Right lung (tissue), 5 donors: ENCODE results near the gene SEMA6A. TPM values are rescaled to one million over a fixed set of nuclear protein-coding genes. Genes with fewer than 3 reads are reported as not detected.

Experiments used
- DNase-seq, 2 donors: peaks; one replicate each; pipeline ENCODE4 v3.0.0-alpha.2; 2013
- polyA plus RNA-seq, 5 donors: library from polyadenylated mRNA; unstranded; fragments of 120-200 nt; gene quantifications; one replicate each; pipeline versions ENCODE4 v1.2.1 to v1.2.3, GENCODE V29; 2013; ENCODE audit warnings: inconsistent platforms in 1 of 5, low replicate concordance in 1 of 5; ENCODE audit not compliant: insufficient read length in 5 of 5, insufficient read depth in 1 of 5

SEMA6A gene
- polyA plus RNA-seq, 5 donors, result 31.1 to 39.8 (median 36.7) TPM

DNA sequence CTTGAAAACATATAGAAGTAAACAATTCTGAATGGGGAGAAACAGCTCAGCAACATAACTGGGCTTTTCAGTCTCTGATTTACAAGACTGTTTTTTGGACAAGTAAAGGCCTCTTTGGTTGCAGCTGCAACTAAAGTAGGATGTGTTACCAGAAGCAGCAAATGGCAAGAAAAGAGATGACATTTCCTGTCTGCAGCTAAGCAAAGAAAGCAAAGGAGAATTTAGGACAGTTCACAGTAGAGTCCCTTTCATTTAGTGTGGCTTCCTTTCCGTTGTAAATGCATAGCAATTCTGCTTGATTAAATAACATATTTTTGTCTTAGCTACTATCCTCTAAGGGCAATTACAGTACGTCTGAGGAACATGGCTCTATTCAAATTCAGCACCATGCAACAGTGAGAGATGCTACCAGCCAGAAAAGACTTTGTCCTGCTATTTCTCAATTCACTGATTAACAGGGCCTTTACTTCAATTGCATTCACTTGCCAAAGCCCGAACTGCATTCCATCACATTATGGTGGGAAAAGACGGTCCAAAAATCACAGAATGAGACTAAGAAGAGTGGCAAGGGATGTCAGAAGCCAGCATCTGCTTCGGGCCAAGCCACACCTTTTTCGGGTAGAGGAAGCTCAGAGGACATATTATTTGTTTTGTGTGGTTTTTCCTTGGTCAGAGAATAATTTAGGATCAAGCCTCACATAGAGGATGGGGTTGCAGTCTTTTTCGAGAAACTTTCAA is 107.7 kb downstream of the SEMA6A start:
- no peak for DNase-seq

DNA sequence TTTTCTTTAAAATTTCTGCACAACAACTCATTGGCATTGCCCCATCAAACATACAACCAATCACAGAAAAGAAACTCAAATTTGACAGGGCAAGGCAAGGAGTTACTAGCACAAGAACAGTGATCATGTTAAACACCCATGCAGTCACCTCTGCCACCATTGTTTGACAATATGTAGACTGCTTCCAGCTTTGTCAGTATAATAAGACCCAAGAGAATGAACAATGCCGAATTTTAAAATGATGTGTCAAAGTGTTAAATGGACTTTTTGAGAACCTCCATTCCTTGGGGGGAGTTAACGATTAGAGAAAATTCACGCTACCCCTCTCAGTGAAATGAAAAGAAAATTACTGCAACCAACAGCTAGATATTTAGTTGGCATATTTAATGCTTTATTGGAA is 109.2 kb downstream of the SEMA6A start:
- no peak for DNase-seq

- DNase-seq, result no peak
Observed at GRCh38 chr5:116464144-116464708, 110.4 kb downstream of the SEMA6A start.

DNA sequence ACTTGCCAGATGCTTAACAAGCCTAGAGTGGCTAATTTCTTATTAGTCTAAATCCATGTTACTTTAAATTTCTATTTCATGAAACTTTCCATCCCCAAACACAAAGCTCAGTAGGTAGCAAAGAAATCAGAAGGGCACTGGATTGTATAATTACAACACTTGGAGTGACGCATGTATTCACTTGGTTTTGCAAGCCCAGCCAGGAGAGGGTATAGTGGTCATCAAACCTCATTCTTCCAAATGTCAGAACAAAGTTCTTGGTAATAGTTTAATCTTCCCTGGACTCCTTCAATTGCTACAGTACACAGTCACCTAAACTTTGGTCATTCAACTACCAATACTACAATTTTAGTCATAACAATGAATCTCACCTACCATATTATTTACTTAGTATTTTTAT is 112.1 kb downstream of the SEMA6A start:
- no peak for DNase-seq

GRCh38 chr5:116459301-116459700 is 115.3 kb downstream of the SEMA6A start:
- no peak for DNase-seq

DNA sequence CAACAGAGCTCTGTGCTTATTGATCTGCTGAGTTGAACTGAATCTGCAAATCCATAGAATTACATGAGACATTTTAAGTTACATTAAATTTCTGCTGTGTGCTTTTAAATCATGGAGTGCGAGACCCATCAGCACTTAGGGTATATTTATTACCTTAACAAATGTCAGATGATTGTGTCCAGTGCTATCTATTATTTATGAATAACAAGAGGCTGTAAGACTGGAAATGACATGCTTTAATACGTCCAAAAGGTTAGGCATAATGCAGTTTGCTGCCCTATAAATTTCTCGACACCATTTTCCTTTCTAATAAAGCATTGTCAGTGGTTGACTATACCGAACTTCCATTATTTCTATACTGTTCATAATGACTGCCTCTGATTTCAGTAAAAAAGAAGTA is 117.6 kb downstream of the SEMA6A start:
- no peak for DNase-seq

- no peak for DNase-seq
Observed at GRCh38 chr5:116456036-116456435, 118.6 kb downstream of the SEMA6A start.

DNA sequence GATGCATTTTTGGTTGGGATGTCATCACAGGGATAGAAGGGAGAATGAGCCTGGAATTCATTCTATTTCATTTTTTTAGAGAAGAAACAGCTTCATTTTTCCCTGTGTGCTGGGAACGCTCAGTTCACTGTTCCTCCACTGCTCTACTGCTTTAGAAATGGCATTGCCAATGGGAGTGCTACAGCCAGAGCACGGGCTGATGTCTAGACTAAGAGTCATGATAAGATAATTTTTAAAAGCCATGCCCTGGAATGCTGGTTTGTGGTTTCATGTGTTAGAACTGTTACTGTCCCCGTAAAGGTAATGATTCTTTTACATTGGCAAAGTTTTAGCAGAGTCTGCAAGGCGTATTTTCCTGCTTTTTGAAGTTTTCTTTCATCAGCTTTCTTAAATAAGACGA is 119.6 kb downstream of the SEMA6A start:
- DNase-seq, result no peak

DNA sequence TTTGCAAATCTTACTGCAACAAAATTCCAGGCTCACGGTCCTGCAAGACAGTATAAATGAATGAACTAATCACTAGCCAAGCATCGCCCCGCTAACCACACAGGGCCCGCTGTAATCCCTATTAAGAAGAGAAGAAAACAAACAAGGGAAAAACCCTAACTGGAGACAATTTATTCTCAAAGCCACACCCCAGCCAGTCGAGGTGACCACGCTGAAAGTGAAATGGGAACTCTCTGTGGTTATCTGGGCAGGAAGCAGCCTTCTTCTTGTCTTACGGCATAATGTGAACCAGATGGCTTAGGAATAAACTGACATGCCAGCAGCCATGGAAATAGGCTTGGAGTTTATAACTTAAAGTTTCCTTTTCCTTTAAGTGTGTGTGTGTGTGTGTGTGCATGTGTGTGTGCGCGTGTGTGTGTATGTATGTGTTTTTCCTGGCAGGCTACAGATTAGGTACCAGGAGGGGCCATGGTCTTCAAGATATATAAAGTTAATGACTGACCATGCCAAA is 120.2 kb downstream of the SEMA6A start:
- peak in 1 of 2 donors; percentile 33 for DNase-seq

- no peak for DNase-seq
Observed at GRCh38 chr5:116453988-116454411, 120.6 kb downstream of the SEMA6A start.

- no peak for DNase-seq
Observed at GRCh38 chr5:116452774-116453368, 121.8 kb downstream of the SEMA6A start.

- no peak for DNase-seq
Observed at GRCh38 chr5:116451905-116452450, 122.6 kb downstream of the SEMA6A start.

DNA sequence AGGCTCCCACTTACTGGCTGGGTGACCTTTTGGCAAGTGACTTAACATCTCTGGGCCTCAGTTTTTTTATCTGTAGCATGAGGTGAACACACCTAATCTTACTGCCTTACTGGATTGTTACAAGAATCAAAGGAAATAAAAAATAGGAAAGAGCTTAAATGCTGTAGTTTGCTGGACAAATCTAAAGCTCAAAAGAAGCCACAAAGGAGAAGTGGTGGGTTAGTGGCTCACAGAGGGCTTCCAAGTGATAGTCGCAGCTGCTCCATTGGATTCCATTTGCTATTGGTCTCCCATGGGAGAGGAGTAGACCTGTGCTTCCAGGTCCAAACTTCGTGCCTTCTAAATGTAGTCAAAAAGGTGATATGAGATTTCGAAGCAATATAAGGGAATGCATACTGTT is 123.6 kb downstream of the SEMA6A start:
- no peak for DNase-seq

- no peak for DNase-seq
Observed at GRCh38 chr5:116449458-116449857, 125.2 kb downstream of the SEMA6A start.

- no peak for DNase-seq
Observed at GRCh38 chr5:116448870-116449427, 125.7 kb downstream of the SEMA6A start.

GRCh38 chr5:116448450-116448849 is 126.2 kb downstream of the SEMA6A start:
- no peak for DNase-seq

DNA sequence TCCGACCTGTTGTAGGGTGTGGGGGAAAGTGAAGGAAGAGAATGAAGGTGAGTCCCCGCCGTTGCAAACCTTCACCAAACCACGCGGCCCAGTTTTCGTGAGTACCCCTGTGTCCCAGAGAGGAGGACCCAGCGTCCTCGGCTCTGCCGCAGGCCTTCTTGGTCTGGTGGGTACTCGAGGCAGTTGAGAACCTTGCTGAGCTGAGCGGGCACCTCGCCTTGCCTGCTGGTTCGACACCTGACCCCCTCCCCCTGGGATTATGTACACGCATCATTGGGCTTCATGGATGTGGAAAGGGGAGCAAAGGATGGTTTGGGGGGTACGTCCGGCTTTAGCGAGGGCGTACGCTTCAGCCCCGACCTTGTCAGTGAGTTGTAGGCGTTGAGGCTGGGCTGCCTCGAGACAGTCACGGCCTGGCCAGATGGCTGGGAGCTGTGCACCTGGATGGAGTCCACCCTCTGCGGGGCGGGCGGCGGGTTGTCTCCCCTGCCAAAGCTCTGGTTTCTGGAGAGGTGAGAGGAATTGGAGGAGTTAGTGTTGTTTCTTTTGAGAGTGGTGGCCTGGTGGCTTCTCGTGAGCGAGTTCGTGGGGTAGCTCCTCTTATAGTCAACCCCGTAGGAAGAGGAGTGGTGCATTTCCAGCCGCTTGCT is 128.1 kb downstream of the SEMA6A start:
- no peak for DNase-seq

DNA sequence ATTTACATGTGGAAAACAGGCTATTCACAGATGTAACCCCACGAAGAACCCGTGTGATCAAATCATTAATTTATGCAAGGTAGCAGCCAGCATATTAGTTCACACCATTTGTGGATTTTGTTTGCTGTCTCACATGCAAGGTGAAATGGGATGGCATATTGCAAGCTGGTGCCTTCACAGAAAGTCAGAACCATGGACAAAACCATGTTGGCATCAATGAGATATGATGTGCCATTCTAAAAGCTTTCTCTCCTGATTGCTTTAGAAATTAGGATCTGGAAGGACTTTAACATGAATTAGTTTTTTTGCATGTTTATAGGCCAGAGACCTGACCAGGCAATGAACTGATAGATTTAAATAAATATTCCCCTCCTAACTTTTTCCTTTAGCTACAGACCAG is 129.3 kb downstream of the SEMA6A start:
- DNase-seq, result no peak

GRCh38 chr5:116444373-116445295 is 130.0 kb downstream of the SEMA6A start:
- no peak for DNase-seq

- no peak for DNase-seq
Observed at GRCh38 chr5:116442931-116443551, 131.6 kb downstream of the SEMA6A start.
